ENCODE data around the gene CYP17A1. TPM values are rescaled to one million over a fixed set of nuclear protein-coding genes. Genes with fewer than 3 reads are reported as not detected.

The CYP17A1 gene
- polyA plus RNA-seq, 1 experiment: not detected

DNA sequence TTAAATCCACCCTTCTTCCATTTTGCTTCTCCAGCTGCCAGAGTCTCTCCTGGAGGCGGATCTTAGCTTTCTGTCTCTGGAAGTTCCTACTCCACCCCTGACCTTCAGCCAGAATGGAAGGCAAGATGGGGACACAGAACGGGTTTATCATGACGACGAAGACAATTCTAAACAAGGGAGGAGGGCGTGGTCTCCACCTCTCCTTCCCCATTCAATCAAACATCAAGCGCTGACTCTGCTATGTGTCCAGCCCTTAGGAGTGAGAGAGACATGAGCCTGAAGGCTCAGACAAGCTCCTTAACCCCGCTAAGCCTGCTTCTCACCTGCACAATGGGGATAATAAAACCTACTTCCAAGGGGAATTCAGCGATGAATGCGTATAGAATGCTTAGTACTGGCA, 3.1 kb downstream of the CYP17A1 start:
- TF ChIP-seq, protein P1, sequence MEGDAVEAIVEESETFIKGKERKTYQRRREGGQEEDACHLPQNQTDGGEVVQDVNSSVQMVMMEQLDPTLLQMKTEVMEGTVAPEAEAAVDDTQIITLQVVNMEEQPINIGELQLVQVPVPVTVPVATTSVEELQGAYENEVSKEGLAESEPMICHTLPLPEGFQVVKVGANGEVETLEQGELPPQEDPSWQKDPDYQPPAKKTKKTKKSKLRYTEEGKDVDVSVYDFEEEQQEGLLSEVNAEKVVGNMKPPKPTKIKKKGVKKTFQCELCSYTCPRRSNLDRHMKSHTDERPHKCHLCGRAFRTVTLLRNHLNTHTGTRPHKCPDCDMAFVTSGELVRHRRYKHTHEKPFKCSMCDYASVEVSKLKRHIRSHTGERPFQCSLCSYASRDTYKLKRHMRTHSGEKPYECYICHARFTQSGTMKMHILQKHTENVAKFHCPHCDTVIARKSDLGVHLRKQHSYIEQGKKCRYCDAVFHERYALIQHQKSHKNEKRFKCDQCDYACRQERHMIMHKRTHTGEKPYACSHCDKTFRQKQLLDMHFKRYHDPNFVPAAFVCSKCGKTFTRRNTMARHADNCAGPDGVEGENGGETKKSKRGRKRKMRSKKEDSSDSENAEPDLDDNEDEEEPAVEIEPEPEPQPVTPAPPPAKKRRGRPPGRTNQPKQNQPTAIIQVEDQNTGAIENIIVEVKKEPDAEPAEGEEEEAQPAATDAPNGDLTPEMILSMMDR (IDR thresholded peaks at IDR 0.05; ENCODE audit: low read depth, low read length): no peak
- H3K27ac ChIP-seq (ENCODE audit: low read depth, low read length): no peak overlapping the region
- ChIA-PET CTCF (interaction anchor here (0.5 to 7.1 kb wide), 8 partner anchors 16 to 501 kb away, joined by 3 to 151 read pairs (median 4); no protein-coding TSS in a partner anchor), POLR2A (no interaction called here)
- no peak overlapping the region for H3K4me3 ChIP-seq (ENCODE audit: low read depth, low read length)
- H3K27me3 ChIP-seq (ENCODE audit: control insufficient read depth, insufficient read depth, low read length): peaks cover 4% of the 10 kb centered on the region
- peaks cover 13% of the 10 kb centered on the region for H3K9me3 ChIP-seq (ENCODE audit: control insufficient read depth, insufficient read depth, low read length)
- no peak for DNase-seq (ENCODE audit: low read depth, low spot score)

DNA sequence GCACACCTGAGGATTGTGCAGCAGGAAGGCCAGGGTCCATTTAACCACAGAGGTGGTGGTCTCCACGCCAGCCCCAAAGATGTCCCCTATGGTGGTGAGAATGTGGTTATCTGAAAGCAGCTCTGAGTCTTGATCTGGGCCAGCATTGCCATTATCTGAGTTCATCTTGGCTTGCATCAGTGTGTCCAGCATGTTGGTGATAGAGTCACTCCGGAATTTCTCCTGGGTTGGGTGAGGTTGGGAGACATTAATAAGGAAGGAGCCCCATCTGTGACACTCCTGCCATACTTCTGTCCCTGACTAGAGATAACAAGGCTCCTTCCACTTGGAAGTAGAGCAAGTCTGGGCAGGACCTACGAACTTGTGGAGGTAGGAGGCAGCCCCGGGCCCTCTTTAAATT, 4.2 kb downstream of the CYP17A1 start:
- ChIA-PET POLR2A (no interaction called here), CTCF (interaction anchor here (0.6 to 7.1 kb wide), 4 partner anchors 16 to 68 kb away, joined by 3 to 151 read pairs (median 4); no protein-coding TSS in a partner anchor)
- Histone ChIP-seq H3K4me3 (ENCODE audit: low read depth, low read length) (no peak overlapping the region), H3K27ac (ENCODE audit: low read depth, low read length) (no peak overlapping the region), H3K9me3 (ENCODE audit: control insufficient read depth, insufficient read depth, low read length) (peaks cover 7% of the 10 kb centered on the region; the same call in 1 of the 2 replicates), H3K27me3 (ENCODE audit: control insufficient read depth, insufficient read depth, low read length) (peaks cover 9% of the 10 kb centered on the region)
- DNase-seq (ENCODE audit: low read depth, low spot score): no peak
- TF ChIP-seq, protein P1 (IDR thresholded peaks at IDR 0.05; ENCODE audit: low read depth, low read length): no peak

DNA sequence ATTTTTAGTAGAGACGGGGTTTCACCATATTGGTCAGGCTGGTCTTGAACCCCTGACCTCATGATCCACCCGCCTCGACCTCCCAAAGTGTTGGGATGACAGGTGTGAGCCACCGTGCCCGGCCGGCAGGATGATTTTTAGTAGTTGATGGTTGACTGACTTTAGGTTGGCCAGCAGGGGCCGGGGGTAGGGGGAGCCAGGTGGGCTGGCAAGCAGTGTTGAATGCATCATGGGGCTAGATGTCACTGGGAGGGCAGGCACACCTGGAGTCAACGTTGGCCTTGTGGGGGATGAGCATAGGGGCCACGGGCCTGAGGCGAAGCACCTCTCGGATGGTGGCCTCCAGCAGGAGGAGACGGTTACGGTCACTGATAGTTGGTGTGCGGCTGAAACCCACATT, 5.0 kb downstream of the CYP17A1 start:
- Histone ChIP-seq H3K9me3 (ENCODE audit: control insufficient read depth, insufficient read depth, low read length) (0 out of 2 replicates have a peak, but pooled peaks cover 3% of the 10 kb centered on the region), H3K4me3 (ENCODE audit: low read depth, low read length) (no peak overlapping the region), H3K27ac (ENCODE audit: low read depth, low read length) (no peak overlapping the region), H3K27me3 (ENCODE audit: control insufficient read depth, insufficient read depth, low read length) (peaks cover 9% of the 10 kb centered on the region)
- TF ChIP-seq, protein P1 (IDR thresholded peaks at IDR 0.05; ENCODE audit: low read depth, low read length): no peak
- DNase-seq (ENCODE audit: low read depth, low spot score): no peak
- POLR2A ChIA-PET: no interaction called here
- CTCF ChIA-PET: interaction anchor here (0.6 to 7.1 kb wide), 5 partner anchors 12 to 69 kb away, joined by 3 to 151 read pairs (median 3); no protein-coding TSS in a partner anchor

DNA sequence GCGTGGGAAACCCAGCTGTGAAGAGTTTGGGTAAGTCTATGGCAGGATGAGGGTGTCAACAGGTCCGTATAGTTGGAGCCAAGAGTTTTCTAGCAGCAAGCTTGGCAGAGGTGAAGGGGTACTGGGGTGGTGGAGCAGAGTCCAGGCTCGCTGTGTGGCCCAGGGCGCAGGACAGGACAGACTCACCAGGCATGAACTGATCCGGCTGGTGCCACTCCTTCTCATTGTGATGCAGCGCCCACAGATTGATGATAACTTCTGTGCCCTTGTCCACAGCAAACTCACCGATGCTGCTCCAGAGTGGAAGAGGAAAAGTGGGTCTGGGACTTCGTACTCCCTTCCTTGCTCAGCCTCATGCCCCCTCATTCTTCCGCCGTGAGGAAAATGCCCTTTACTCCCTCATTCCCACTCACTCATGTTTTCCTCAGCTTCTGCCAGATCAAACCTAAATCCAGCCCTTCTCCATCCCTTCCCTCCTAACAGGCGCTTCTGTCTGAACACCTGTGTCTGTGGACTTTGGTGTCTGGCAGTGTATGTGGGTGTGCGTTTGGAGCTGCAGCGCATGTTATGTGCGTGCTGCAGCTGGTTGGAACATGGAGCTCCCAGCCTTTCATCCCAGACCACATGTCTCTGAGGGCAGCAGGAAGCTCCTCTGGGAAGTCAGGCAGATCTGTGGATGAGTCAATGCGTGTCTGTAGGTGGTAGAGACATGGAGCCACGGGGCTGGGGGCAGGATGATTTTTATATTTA, 5.7 kb downstream of the CYP17A1 start:
- Histone ChIP-seq H3K4me3 (ENCODE audit: low read depth, low read length) (no peak overlapping the region), H3K27me3 (ENCODE audit: control insufficient read depth, insufficient read depth, low read length) (peaks cover 9% of the 10 kb centered on the region), H3K27ac (ENCODE audit: low read depth, low read length) (no peak overlapping the region), H3K9me3 (ENCODE audit: control insufficient read depth, insufficient read depth, low read length) (no peaks in the 10 kb centered on the region)
- ChIA-PET CTCF (interaction anchor here (1.4 to 7.1 kb wide), 2 partner anchors 70 to 413 kb away, joined by 5 to 151 read pairs; no protein-coding TSS in a partner anchor), POLR2A (no interaction called here)
- DNase-seq (ENCODE audit: low read depth, low spot score): no peak
- TF ChIP-seq, protein P1 (IDR thresholded peaks at IDR 0.05; ENCODE audit: low read depth, low read length): no peak

DNA sequence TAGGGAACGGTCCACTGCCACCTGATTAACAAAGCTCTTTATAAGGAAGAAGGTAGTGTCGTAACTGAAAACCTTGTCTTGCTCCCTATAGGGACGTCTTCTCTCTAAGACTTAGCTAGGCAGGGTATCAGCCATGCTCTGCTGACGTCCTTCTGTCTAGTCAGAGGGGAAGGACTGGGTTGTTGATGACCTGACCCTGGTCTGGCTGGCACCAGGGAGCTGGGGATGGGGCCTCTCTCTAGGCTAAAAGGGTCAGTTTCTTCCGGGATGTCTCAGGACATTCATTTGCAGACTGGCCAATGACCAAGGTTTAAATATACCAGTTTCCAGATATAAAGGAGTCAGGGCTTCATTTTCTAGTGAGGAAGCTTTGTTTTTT, 9.6 kb downstream of the CYP17A1 start:
- ChIA-PET CTCF (interaction anchor here (0.6 to 1.2 kb wide), 6 partner anchors 27 to 506 kb away, joined by 3 to 6 read pairs (median 3); no protein-coding TSS in a partner anchor), POLR2A (interaction anchor here (0.7 kb wide), 1 partner anchor 24 kb away, joined by 5 read pairs; no protein-coding TSS in a partner anchor)
- TF ChIP-seq, protein P1 (IDR thresholded peaks at IDR 0.05; ENCODE audit: low read depth, low read length): no peak
- Histone ChIP-seq H3K27ac (ENCODE audit: low read depth, low read length) (no peak overlapping the region), H3K27me3 (ENCODE audit: control insufficient read depth, insufficient read depth, low read length) (peaks cover 13% of the 10 kb centered on the region), H3K9me3 (ENCODE audit: control insufficient read depth, insufficient read depth, low read length) (peaks cover 2% of the 10 kb centered on the region; the same call in 1 of the 2 replicates), H3K4me3 (ENCODE audit: low read depth, low read length) (no peak overlapping the region)
- DNase-seq (ENCODE audit: low read depth, low spot score): no peak
